IPS DF 6.9 (cell line): Measurements from ENCODE around the gene CELA2B.
"Not testable (repeated sequence)": the region's sequence is repeated elsewhere in the genome, so short reads cannot be mapped to it uniquely, and the experiment has no call there.

Source experiments
- DNase-seq: peaks from one replicate; pipeline ENCODE4 v3.0.0-alpha.2; 2013; ENCODE audit warnings: low read depth, low spot score
- H3K27ac ChIP-seq: one replicate; pipeline ENCODE4 v1.5.1; 2013; ENCODE audit warnings: low read length, control low read depth
- H3K27me3 ChIP-seq: 2 replicates; pipeline ENCODE4 v1.6.1; 2013; ENCODE audit warnings: mild to moderate bottlenecking, low read length; ENCODE audit not compliant: control insufficient read depth, insufficient read depth
- H3K36me3 ChIP-seq: 2 replicates; pipeline ENCODE4 v1.6.1; 2013; ENCODE audit warnings: low read length; ENCODE audit not compliant: control insufficient read depth, insufficient read depth
- H3K4me1 ChIP-seq: 2 replicates; pipeline ENCODE4 v1.6.1; 2013; ENCODE audit warnings: low read length; ENCODE audit not compliant: control insufficient read depth, insufficient read depth
- H3K4me3 ChIP-seq: 2 replicates; pipeline ENCODE4 v1.5.1; 2013; ENCODE audit warnings: mild to moderate bottlenecking, low read length
- H3K9me3 ChIP-seq: 2 replicates; pipeline ENCODE4 v1.6.1; 2013; ENCODE audit warnings: low read length, inconsistent platforms; ENCODE audit not compliant: control insufficient read depth, insufficient read depth
- WGBS: extraction: QIAGEN DNeasy Blood & Tissue Kit; methylation state at CpG from one replicate; pipeline ENCODE4 v1.1.7; 2013; ENCODE audit warnings: mixed read lengths, missing lambda C conversion rate; ENCODE audit not compliant: insufficient read length, insufficient coverage; 5-methylcytosine and 5-hydroxymethylcytosine counted together

The CELA2B gene

GRCh38 chr1:15456313-15456954 lies 19.5 kb upstream of the CELA2B start, which contains the start of gene CELA2A:
CELA2A (plus strand) TSS chr1:15456732; CDS start chr1:15456754, 22 bp downstream.
- Histone ChIP-seq H3K36me3 (no peaks in the 10 kb centered on the region), H3K9me3 (no peaks in the 10 kb centered on the region; the same call in 1 of the 2 replicates), H3K27me3 (no peaks in the 10 kb centered on the region), H3K4me3 (no peak within 1 kb of the TSS), H3K27ac (no peak within 1 kb of the TSS), H3K4me1 (no peaks in the 10 kb centered on the region)
- no peak for DNase-seq
- 100% methylated on average over 1 of the region's 8 CpGs for WGBS

- Histone ChIP-seq H3K9me3 (no peaks in the 10 kb centered on the region; the same call in 1 of the 2 replicates), H3K36me3 (no peaks in the 10 kb centered on the region), H3K27ac (no peak overlapping the region), H3K4me3 (no peak overlapping the region), H3K4me1 (no peaks in the 10 kb centered on the region), H3K27me3 (no peaks in the 10 kb centered on the region)
- no peak for DNase-seq
- no CpG with 5 or more reads among the region's 2 CpGs for WGBS
Measured at GRCh38 chr1:15457585-15457984, 18.3 kb upstream of the CELA2B start.

- H3K4me1 ChIP-seq, H3K27ac ChIP-seq, H3K4me3 ChIP-seq, H3K27me3 ChIP-seq, DNase-seq, H3K9me3 ChIP-seq, H3K36me3 ChIP-seq: not testable (repeated sequence)
- WGBS = no CpG with 5 or more reads among the region's 4 CpGs
Measured at GRCh38 chr1:15458388-15458787, 17.5 kb upstream of the CELA2B start.

GRCh38 chr1:15459771-15460707 lies 15.9 kb upstream of the CELA2B start:
- DNase-seq = no peak
- no peaks in the 10 kb centered on the region for H3K27me3 ChIP-seq
- no peak overlapping the region for H3K27ac ChIP-seq
- WGBS = no CpG with 5 or more reads among the region's 10 CpGs
- H3K4me1 ChIP-seq = no peaks in the 10 kb centered on the region; the same call in 1 of the 2 replicates
- no peaks in the 10 kb centered on the region for H3K9me3 ChIP-seq
- no peaks in the 10 kb centered on the region for H3K36me3 ChIP-seq
- no peak overlapping the region for H3K4me3 ChIP-seq

GRCh38 chr1:15460708-15461095 lies 15.2 kb upstream of the CELA2B start:
- no CpG with 5 or more reads among the region's 9 CpGs for WGBS
- Histone ChIP-seq H3K36me3 (no peaks in the 10 kb centered on the region), H3K9me3 (no peaks in the 10 kb centered on the region), H3K4me1 (no peaks in the 10 kb centered on the region; the same call in 1 of the 2 replicates), H3K27ac (no peak overlapping the region), H3K27me3 (no peaks in the 10 kb centered on the region), H3K4me3 (no peak overlapping the region)
- DNase-seq = no peak

- DNase-seq, H3K4me1 ChIP-seq, H3K4me3 ChIP-seq, H3K36me3 ChIP-seq, H3K9me3 ChIP-seq, H3K27me3 ChIP-seq, H3K27ac ChIP-seq: not testable (repeated sequence)
- no CpG with 5 or more reads among the region's 15 CpGs for WGBS
Measured at GRCh38 chr1:15463064-15463800, 12.7 kb upstream of the CELA2B start.

GRCh38 chr1:15463926-15464322 lies 12.0 kb upstream of the CELA2B start:
- not testable (repeated sequence) for H3K36me3 ChIP-seq, H3K4me3 ChIP-seq, H3K9me3 ChIP-seq, H3K27me3 ChIP-seq, H3K4me1 ChIP-seq, H3K27ac ChIP-seq, DNase-seq
- WGBS = no CpG with 5 or more reads among the region's 5 CpGs

- WGBS = no CpG with 5 or more reads among the region's 7 CpGs
Measured at GRCh38 chr1:15465674-15466073, 10.2 kb upstream of the CELA2B start.

GRCh38 chr1:15466955-15467625 lies 8.8 kb upstream of the CELA2B start:
- not testable (repeated sequence) for H3K36me3 ChIP-seq, H3K27me3 ChIP-seq, H3K4me3 ChIP-seq, H3K4me1 ChIP-seq, H3K9me3 ChIP-seq, H3K27ac ChIP-seq, DNase-seq
- no CpG with 5 or more reads among the region's 22 CpGs for WGBS

More at GRCh38 chr1:15465674-15466073, 10.2 kb upstream of the CELA2B start:
- Histone ChIP-seq H3K36me3 (no peaks in the 10 kb centered on the region), H3K27me3 (no peaks in the 10 kb centered on the region), H3K4me1 (no peaks in the 10 kb centered on the region; the same call in 1 of the 2 replicates), H3K27ac (no peak overlapping the region), H3K4me3 (no peak overlapping the region), H3K9me3 (no peaks in the 10 kb centered on the region)
- DNase-seq = no peak

- Histone ChIP-seq H3K27ac (no peak overlapping the region), H3K9me3 (no peaks in the 10 kb centered on the region)
- no peak for DNase-seq
Measured at GRCh38 chr1:15468145-15468544, 7.8 kb upstream of the CELA2B start.

More at GRCh38 chr1:15468145-15468544, 7.8 kb upstream of the CELA2B start:
- Histone ChIP-seq H3K4me1 (no peaks in the 10 kb centered on the region; the same call in 1 of the 2 replicates), H3K36me3 (no peaks in the 10 kb centered on the region), H3K4me3 (no peak overlapping the region), H3K27me3 (no peaks in the 10 kb centered on the region)
